GM12873 (cell line): ENCODE results near the gene CXXC5.

Source experiments
- TF ChIP-seq, protein P1 (sequence below): IDR thresholded peaks from 2 replicates; pipeline ENCODE4 v1.5.1; 2012; ENCODE audit warnings: low read depth, mild to moderate bottlenecking, moderate library complexity, low read length, control low read depth; ENCODE audit not compliant: insufficient read depth; ENCODE audit errors: missing control alignments

The CXXC5 gene

DNA sequence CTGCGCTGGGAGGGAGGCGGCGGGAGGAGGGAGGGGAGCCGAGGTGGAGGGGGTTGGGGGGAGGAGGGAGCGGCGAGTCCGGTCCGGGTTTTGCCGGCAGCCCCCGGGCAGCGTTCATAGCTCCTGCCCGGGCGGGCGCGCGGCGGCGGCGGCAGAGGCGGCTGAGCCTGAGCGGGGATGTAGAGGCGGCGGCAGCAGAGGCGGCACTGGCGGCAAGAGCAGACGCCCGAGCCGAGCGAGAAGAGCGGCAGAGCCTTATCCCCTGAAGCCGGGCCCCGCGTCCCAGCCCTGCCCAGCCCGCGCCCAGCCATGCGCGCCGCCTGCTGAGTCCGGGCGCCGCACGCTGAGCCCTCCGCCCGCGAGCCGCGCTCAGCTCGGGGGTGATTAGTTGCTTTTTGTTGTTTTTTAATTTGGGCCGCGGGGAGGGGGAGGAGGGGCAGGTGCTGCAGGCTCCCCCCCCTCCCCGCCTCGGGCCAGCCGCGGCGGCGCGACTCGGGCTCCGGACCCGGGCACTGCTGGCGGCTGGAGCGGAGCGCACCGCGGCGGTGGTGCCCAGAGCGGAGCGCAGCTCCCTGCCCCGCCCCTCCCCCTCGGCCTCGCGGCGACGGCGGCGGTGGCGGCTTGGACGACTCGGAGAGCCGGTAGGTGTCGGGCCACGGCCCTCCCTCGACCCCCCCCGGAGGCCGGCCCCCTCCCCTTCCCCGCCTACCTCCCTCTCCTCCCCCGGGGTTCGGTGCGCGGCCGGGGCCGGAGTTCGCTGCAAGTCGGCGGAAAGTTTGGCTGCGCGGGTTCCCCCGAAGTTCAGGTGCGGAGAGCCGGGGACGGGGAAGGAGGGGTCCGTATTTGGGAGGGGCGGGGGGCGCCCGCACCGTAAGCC lies at the start of gene CXXC5:
Gene CXXC5 (plus strand): TSS at position 145 of the 877 bp plus-strand sequence. CDS start 32,175 bp downstream, outside the sequence.
- TF ChIP-seq, protein P1, sequence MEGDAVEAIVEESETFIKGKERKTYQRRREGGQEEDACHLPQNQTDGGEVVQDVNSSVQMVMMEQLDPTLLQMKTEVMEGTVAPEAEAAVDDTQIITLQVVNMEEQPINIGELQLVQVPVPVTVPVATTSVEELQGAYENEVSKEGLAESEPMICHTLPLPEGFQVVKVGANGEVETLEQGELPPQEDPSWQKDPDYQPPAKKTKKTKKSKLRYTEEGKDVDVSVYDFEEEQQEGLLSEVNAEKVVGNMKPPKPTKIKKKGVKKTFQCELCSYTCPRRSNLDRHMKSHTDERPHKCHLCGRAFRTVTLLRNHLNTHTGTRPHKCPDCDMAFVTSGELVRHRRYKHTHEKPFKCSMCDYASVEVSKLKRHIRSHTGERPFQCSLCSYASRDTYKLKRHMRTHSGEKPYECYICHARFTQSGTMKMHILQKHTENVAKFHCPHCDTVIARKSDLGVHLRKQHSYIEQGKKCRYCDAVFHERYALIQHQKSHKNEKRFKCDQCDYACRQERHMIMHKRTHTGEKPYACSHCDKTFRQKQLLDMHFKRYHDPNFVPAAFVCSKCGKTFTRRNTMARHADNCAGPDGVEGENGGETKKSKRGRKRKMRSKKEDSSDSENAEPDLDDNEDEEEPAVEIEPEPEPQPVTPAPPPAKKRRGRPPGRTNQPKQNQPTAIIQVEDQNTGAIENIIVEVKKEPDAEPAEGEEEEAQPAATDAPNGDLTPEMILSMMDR = no peak

DNA sequence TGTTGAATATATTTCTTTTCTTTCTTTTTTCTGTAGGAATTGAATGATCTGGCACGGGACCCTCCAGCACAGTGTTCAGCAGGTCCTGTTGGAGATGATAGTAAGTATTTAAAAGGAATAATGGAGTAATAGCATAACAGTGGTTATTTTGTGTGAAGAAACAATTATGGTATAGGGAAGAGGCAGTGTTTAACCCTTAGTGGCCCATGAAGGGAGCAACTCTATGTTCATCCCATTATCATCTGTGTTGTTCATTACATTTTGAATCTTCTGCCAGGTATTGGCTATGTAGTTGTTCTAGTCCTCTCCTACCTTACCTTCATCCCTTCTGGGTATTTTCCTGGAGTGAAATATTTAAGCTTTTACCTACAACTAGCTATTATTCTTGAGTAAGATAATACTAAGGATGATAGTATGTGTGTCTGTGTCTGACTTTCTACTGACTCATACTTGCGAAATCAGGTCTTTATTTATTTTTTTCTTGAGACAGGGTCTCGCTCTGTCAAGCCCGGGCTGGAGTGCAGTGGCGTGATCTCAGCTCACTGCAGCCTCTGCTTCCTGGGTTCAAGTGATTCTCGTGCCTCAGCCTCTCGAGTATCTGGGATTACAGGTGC lies 47.7 kb upstream of the CXXC5 start:
- TF ChIP-seq, protein P1 = no peak

DNA sequence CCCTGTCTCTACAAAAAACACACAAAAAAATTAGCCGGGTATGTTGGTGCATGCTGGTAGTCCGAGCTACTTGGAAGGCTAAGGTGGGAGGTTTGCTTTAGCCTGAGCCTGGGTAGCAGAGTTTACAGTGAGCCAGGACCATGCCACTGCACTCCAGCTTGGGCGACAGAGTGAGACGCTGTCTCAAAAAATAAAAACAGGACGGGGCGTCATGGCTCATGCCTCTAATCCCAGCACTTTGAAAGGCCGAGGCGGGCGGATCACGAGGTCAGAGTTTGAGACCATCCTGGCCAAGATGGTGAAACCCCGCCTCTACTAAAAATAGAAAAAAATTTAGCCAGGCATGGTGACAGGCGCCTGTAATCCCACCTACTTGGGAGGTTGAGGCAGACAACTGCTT lies 46.7 kb upstream of the CXXC5 start:
- TF ChIP-seq, protein P1 = no peak

DNA sequence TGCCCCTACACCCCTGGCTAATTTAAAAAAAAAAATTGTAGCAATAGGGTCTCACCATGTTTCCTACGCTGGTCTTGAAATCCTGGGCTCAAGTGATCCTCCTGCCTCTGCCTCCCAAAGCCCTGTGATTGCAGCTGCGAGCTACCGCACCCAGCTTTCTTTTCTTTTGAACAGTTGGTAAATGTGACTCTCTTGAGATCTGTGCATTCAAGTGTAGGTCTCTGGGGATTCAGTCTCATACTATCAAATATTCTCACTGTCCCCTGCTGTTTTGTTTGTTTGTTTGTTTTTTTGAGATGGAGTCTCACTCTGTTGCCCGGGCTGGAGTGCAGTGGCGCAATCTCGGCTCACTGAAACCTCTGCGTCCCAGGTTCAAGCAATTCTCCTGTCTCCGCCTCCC lies 42.3 kb upstream of the CXXC5 start:
- TF ChIP-seq, protein P1 = no peak

DNA sequence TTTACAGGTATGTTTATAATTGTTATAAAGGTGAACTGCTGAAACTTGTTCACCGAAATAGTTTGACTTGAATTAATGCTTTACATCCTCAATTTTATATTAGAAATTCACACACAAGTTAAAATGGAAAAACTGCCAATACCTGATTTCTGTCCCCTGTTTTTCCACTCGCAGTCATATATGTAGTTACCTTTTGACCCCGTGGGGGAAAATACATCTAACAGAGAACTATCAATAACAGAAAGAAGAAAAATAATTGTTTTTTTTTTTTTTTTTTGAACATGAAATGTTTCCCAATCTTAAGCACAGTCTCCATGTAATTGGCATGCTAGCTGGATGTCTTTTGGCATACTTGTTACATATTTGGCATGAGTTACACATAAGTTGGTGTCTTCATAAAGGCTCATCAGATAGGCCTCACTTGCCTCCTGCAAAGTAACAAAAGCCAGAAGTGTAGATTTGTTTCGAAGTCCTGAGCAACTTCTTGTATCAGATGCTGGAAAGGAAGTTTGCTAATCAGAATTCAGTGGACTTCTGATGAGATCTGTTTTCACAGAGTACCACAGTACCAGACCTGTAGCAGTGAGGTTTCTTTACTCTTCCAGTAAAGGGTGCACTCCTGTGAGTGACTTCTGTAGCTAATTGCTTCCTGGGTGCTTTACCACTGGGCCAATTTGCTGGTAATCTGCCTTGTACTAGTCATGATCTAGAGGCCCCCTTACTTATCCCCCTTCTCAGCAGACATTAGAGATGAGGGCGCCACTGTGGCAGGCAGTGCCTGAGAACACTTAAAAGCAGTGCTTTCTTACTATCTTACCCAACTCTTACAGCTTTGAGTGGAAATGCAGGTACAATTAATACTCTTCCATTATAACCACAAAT lies 36.2 kb upstream of the CXXC5 start:
- TF ChIP-seq, protein P1 = no peak

DNA sequence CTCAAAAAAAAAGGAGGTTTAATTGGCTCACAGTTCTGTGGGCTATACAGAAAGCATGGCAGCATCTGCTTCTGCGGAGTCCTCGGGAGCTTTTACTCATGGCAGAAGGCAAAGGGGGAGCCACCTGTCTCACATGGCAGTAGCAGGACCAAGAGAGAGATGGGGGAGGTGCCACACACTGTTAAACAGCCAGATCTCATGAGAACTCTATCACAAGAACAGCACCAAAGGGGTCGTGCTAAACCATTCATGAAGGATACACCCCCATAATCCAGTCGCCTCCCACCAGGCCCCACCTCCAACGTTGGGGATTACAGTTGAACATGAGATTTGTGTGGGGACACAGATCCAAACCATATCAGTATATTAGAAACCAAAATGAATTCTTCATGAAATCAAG lies 28.3 kb upstream of the CXXC5 start:
- TF ChIP-seq, protein P1 = no peak

DNA sequence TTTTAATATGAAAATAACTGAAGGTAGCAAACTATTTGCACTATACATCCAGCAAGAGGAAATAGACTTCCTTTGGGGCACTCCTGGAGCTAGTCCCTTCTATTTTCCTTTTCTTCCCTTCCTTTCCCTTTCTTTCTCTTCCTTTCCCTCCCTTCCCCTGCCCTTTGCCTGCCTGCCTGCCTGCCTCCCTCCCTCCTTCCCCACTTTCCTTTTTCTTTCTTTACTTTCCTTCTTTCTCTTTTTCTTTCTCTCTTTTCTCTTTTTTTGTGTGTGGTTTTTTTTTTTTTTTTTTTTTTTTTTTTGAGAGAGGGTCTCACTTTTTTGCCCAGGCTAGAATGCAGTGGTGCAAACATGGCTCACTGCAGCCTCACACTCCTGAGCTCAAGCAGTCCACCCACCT lies 17.3 kb upstream of the CXXC5 start:
- TF ChIP-seq, protein P1 = no peak
